PFSK-1 (cell line): Measurements from ENCODE around the gene GOLGA5.

ENCODE experiments used
- FOXP2 ChIP-seq: optimal IDR thresholded peaks from 2 replicates; pipeline ENCODE3; 2011; ENCODE audit warnings: borderline replicate concordance, control low read depth, inconsistent platforms; ENCODE audit not compliant: insufficient read depth; ENCODE audit errors: extremely low read length, extremely low read depth
- POLR2AphosphoS5 ChIP-seq: IDR thresholded peaks from 2 replicates; pipeline ENCODE4 v1.6.1; 2012; ENCODE audit warnings: low read depth, mild to moderate bottlenecking, control low read depth, low read length, moderate library complexity
- REST ChIP-seq, 2 experiments: IDR thresholded peaks; 2 replicates each; pipeline versions ENCODE4 v1.6.1 to v1.8.0; 2011 to 2012; ENCODE audit warnings: low read depth in 2 of 2, low read length in 2 of 2, control low read depth in 1 of 2, inconsistent platforms in 1 of 2, mild to moderate bottlenecking in 1 of 2, moderate library complexity in 1 of 2; ENCODE audit not compliant: insufficient read depth in 1 of 2
- SIN3A ChIP-seq: IDR thresholded peaks from 2 replicates; pipeline ENCODE4 v1.6.1; 2012; ENCODE audit warnings: mild to moderate bottlenecking, low read length, moderate library complexity, borderline replicate concordance; ENCODE audit not compliant: insufficient read depth
- TAF1 ChIP-seq: IDR thresholded peaks from 2 replicates; pipeline ENCODE4 v1.6.1; 2012; ENCODE audit warnings: low read length, control low read depth, borderline replicate concordance; ENCODE audit not compliant: insufficient read depth

GOLGA5 gene

GRCh38 chr14:92846162-92846897 is 52.2 kb downstream of the GOLGA5 start:
- TF ChIP-seq SIN3A (no peak), FOXP2 (no peak), POLR2AphosphoS5 (no peak), REST (IDR thresholded peaks at IDR 0.05; ENCODE audit: insufficient read depth in 1 of 2, low read depth in 2 of 2, low read length in 2 of 2) (no peak), TAF1 (no peak)

- no peak for TF ChIP-seq FOXP2
- TF ChIP-seq SIN3A, result no peak
- TF ChIP-seq REST (IDR thresholded peaks at IDR 0.05; ENCODE audit: insufficient read depth in 1 of 2, low read depth in 2 of 2, low read length in 2 of 2), result no peak
- TF ChIP-seq POLR2AphosphoS5, result no peak
- no peak for TF ChIP-seq TAF1
These were observed 53.2 kb downstream of the GOLGA5 start for GRCh38 chr14:92847278-92847677.

- TF ChIP-seq FOXP2, result no peak
- no peak for TF ChIP-seq REST (IDR thresholded peaks at IDR 0.05; ENCODE audit: insufficient read depth in 1 of 2, low read depth in 2 of 2, low read length in 2 of 2)
- TF ChIP-seq TAF1, result no peak
- no peak for TF ChIP-seq SIN3A
- no peak for TF ChIP-seq POLR2AphosphoS5
These were observed 53.6 kb downstream of the GOLGA5 start for GRCh38 chr14:92847749-92848148.

DNA sequence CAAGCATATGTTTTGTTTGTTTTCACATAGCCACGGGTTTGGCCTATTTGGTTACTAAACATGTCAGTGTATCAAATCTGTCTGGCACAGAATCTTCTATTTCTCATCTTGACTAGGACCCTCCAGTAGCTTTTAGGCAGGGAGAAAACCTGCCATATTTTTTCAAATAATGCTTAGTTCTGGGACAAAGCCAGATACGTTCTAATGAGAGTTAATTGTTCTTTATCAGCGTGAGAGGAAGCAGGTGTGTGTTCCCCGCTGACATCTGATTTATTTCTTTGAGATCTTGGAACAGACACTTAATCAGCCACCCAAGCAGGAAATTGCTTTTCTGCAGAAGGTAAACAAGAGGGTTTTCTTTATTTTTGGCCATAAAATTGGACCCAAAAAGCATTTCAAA is 54.8 kb downstream of the GOLGA5 start:
- no peak for TF ChIP-seq SIN3A
- no peak for TF ChIP-seq FOXP2

DNA sequence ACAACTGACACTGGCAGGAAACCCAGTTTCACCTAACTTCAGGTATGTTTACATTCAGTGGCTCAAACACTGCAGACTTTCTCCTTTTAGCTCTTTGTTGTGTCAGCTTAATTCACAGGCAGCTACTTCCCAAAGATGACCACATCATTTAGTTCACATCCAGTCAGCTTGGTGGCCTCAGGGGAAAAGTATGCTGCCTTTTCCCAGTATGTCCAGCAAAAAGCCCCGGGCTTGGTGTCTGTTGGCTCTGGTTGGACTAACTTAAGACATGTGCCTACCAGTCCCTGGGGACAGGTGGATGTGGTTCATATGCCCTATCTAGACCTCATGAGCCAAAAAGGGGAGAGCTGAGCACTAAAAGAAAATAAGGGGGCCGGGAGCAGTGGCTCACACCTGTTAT is 56.4 kb downstream of the GOLGA5 start:
- no peak for TF ChIP-seq REST (IDR thresholded peaks at IDR 0.05; ENCODE audit: insufficient read depth in 1 of 2, low read depth in 2 of 2, low read length in 2 of 2)
- TF ChIP-seq TAF1, result no peak
- no peak for TF ChIP-seq SIN3A
- no peak for TF ChIP-seq FOXP2
- TF ChIP-seq POLR2AphosphoS5, result no peak
